GM18520 (cell line): Measurements from ENCODE around the gene ACBD4.
A peak's percentile ranks its signal among the peaks of the same experiment; 100 is the strongest.

Experiments used
- ATAC-seq: cut with Tn5 transposase; IDR thresholded peaks from one replicate; pipeline ENCODE4 v1.9.1; 2021; ENCODE audit not compliant: unreplicated experiment

The ACBD4 gene

GRCh38 chr17:45132572-45133463 lies 2.7 kb upstream of the ACBD4 start:
- no peak for ATAC-seq

GRCh38 chr17:45135978-45136791 lies 698 bp downstream of the ACBD4 start:
- ATAC-seq: no peak

- ATAC-seq: no peak
Observed at GRCh38 chr17:45136846-45137560, 1.5 kb downstream of the ACBD4 start.

- no peak for ATAC-seq
Observed at GRCh38 chr17:45137561-45138305, 2.2 kb downstream of the ACBD4 start.

- ATAC-seq: no peak
Observed at GRCh38 chr17:45138911-45139532, 3.5 kb downstream of the ACBD4 start.

GRCh38 chr17:45139533-45139920 lies 4.0 kb downstream of the ACBD4 start:
- ATAC-seq: no peak

- no peak for ATAC-seq
Observed at GRCh38 chr17:45143094-45143670, 7.7 kb downstream of the ACBD4 start.

- ATAC-seq: no peak
Observed at GRCh38 chr17:45143767-45144198, 8.3 kb downstream of the ACBD4 start.

- ATAC-seq: no peak
Observed at GRCh38 chr17:45144199-45145034, 8.9 kb downstream of the ACBD4 start.

- ATAC-seq: no peak
Observed at GRCh38 chr17:45145035-45145389, 9.5 kb downstream of the ACBD4 start.

GRCh38 chr17:45146166-45146565 lies 10.7 kb downstream of the ACBD4 start:
- no peak for ATAC-seq

GRCh38 chr17:45146592-45146889 lies 11.1 kb downstream of the ACBD4 start:
- no peak for ATAC-seq

GRCh38 chr17:45146890-45147580 lies 11.5 kb downstream of the ACBD4 start:
- no peak for ATAC-seq

GRCh38 chr17:45147581-45148182 lies 12.2 kb downstream of the ACBD4 start:
- ATAC-seq: no peak

- ATAC-seq: peak; percentile 50
Observed at GRCh38 chr17:45148183-45149036, 12.9 kb downstream of the ACBD4 start, which contains the start of gene HEXIM1. Gene HEXIM1 (plus strand): TSS chr17:45148475. CDS start chr17:45149191, 716 bp downstream.

- peak; percentile 13 for ATAC-seq
Observed at GRCh38 chr17:45149037-45149668, 13.7 kb downstream of the ACBD4 start.
